Measurements from ENCODE around the gene BUB3.

DNA sequence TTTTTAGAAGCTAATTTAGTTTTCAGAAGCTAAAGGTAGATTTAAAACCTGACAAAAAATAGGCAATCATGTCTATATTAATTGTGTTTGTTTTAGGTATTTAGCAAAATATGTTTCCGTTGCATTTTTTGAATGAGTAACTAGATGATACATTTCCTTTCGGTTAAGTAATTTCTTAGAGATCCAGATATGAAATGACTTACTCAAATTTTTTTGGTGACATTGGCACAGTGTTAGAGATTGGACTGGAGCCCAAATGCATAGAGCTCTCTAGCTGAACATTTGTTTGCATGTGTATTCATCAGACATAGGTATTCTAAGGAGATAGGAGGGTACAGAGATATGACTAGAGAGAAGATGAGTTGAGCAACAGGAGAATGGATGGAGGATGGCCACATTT is 1.9 kb downstream of the BUB3 start:
- TF ChIP-seq, protein P1, sequence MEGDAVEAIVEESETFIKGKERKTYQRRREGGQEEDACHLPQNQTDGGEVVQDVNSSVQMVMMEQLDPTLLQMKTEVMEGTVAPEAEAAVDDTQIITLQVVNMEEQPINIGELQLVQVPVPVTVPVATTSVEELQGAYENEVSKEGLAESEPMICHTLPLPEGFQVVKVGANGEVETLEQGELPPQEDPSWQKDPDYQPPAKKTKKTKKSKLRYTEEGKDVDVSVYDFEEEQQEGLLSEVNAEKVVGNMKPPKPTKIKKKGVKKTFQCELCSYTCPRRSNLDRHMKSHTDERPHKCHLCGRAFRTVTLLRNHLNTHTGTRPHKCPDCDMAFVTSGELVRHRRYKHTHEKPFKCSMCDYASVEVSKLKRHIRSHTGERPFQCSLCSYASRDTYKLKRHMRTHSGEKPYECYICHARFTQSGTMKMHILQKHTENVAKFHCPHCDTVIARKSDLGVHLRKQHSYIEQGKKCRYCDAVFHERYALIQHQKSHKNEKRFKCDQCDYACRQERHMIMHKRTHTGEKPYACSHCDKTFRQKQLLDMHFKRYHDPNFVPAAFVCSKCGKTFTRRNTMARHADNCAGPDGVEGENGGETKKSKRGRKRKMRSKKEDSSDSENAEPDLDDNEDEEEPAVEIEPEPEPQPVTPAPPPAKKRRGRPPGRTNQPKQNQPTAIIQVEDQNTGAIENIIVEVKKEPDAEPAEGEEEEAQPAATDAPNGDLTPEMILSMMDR (conservative IDR thresholded peaks at IDR 0.05; ENCODE audit: low read length): no peak
- no peak for TF ChIP-seq EZH2phosphoT487 (IDR thresholded peaks at IDR 0.05; ENCODE audit: borderline replicate concordance)
